Hepatocyte (in vitro differentiated cells): ENCODE measurements around the gene MED15. TPM values are rescaled to one million over a fixed set of nuclear protein-coding genes. Genes with fewer than 3 reads are reported as not detected.

Experiments
- DNase-seq: peaks from one replicate; pipeline ENCODE4 v3.0.0-alpha.2; 2016; ENCODE audit warnings: low spot score
- H2AFZ ChIP-seq: fragments of 200-600 bp; sonication (generic); 2 replicates; pipeline ENCODE4 v1.6.0; 2016; ENCODE audit warnings: antibody characterized with exemption, mild to moderate bottlenecking
- H3K27ac ChIP-seq: fragments of 200-600 bp; sonication (generic); 2 replicates; pipeline ENCODE4 v1.5.1; 2016; ENCODE audit warnings: mild to moderate bottlenecking
- H3K27me3 ChIP-seq: fragments of 200-600 bp; sonication (generic); 2 replicates; pipeline ENCODE4 v1.6.1; 2016
- H3K36me3 ChIP-seq: fragments of 200-600 bp; sonication (generic); replicated peaks from 2 replicates; pipeline ENCODE4 v1.5.1; 2016; ENCODE audit warnings: low read depth; ENCODE audit not compliant: insufficient read depth
- H3K4me1 ChIP-seq: fragments of 200-600 bp; sonication (generic); 2 replicates; pipeline ENCODE4 v1.5.1; 2016; ENCODE audit warnings: mild to moderate bottlenecking, moderate library complexity; ENCODE audit not compliant: insufficient read depth
- H3K4me2 ChIP-seq: fragments of 200-600 bp; sonication (generic); 2 replicates; pipeline ENCODE4 v1.6.0; 2016
- H3K4me3 ChIP-seq: fragments of 200-600 bp; sonication (generic); 2 replicates; pipeline ENCODE4 v1.5.1; 2016; ENCODE audit warnings: mild to moderate bottlenecking
- H3K79me2 ChIP-seq: fragments of 200-600 bp; sonication (generic); 2 replicates; pipeline ENCODE4 v1.6.0; 2017; ENCODE audit warnings: mild to moderate bottlenecking
- H3K9me2 ChIP-seq: fragments of 200-600 bp; sonication (generic); replicated peaks from 2 replicates; pipeline ENCODE4 v1.6.0; 2017; ENCODE audit warnings: mild to moderate bottlenecking; ENCODE audit not compliant: insufficient read depth
- H3K9me3 ChIP-seq: fragments of 200-600 bp; sonication (generic); 2 replicates; pipeline ENCODE4 v1.5.1; 2016; ENCODE audit warnings: low read depth, mild to moderate bottlenecking
- H4K20me1 ChIP-seq: fragments of 200-600 bp; sonication (generic); 2 replicates; pipeline ENCODE4 v1.6.0; 2016; ENCODE audit warnings: mild to moderate bottlenecking; ENCODE audit not compliant: insufficient read depth, poor library complexity, severe bottlenecking
- EZH2 ChIP-seq: fragments of 200-600 bp; sonication (generic); IDR thresholded peaks from 2 replicates; pipeline ENCODE4 v1.6.1; 2016; ENCODE audit warnings: antibody characterized with exemption, mild to moderate bottlenecking, borderline replicate concordance
- EZH2phosphoT487 ChIP-seq: fragments of 200-600 bp; sonication (generic); IDR thresholded peaks from one replicate; pipeline ENCODE4 v1.6.1; 2018; ENCODE audit warnings: antibody characterized with exemption, mild to moderate bottlenecking, low read depth, moderate library complexity; ENCODE audit not compliant: unreplicated experiment, severe bottlenecking
- WGBS: methylation state at CpG from one replicate; pipeline ENCODE4 v1.1.6; 2016; ENCODE audit warnings: low lambda C conversion rate; ENCODE audit errors: missing lambda C conversion rate; 5-methylcytosine and 5-hydroxymethylcytosine counted together
- polyA plus RNA-seq: library from polyadenylated mRNA; unstranded; fragments of >200 nt; fragmentation: Nextera tagmentation; extraction: Ambion mirVana; gene quantifications from 2 replicates; pipeline ENCODE4 v1.2.1, GENCODE V29; 2016
- total RNA-seq: library from RNA; depleted of rRNA; stranded (reverse); fragments of >200 nt; gene quantifications from 2 replicates; pipeline ENCODE4 v1.2.3, GENCODE V29; 2014
- TF ChIP-seq, protein P1 (sequence below): fragments of 200-600 bp; sonication (generic); IDR thresholded peaks from 2 replicates; pipeline ENCODE4 v1.5.1; 2016; ENCODE audit warnings: antibody characterized with exemption, mild to moderate bottlenecking; ENCODE audit not compliant: poor library complexity

The MED15 gene
- total and polyA plus RNA-seq, 2 experiments from 2014 or later: 31.5 to 53.1 TPM

DNA sequence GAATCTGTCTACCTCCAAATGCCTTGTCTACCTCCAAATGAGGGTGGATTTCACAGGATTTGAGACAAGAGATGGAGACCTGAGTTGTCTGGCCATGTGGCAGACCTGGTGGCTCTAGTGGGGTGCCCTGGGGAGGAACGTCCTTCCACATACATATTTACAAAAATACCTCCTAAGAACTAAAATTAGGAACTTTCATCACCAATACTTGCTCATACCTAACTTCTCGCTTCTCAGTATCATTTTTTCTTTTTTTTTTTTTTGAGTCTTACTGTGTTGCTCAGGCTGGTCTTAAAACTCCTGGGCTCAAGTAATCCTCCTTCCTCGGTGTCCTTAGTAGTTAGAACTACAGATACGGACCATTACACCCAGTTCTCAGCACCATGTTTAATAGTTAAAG is 117.9 kb downstream of the MED15 start:
- Histone ChIP-seq H3K9me3 (no peaks in the 10 kb centered on the region), H4K20me1 (no peaks in the 10 kb centered on the region), H3K4me1 (no peaks in the 10 kb centered on the region), H3K36me3 (no peaks in the 10 kb centered on the region), H3K27ac (no peak overlapping the region), H2AFZ (no peak overlapping the region), H3K9me2 (no peaks in the 10 kb centered on the region), H3K79me2 (no peaks in the 10 kb centered on the region), H3K4me2 (no peak overlapping the region), H3K4me3 (no peak overlapping the region), H3K27me3 (no peaks in the 10 kb centered on the region)
- no peak for DNase-seq
- TF ChIP-seq EZH2phosphoT487 (no peak), EZH2 (no peak)
- TF ChIP-seq, protein P1, sequence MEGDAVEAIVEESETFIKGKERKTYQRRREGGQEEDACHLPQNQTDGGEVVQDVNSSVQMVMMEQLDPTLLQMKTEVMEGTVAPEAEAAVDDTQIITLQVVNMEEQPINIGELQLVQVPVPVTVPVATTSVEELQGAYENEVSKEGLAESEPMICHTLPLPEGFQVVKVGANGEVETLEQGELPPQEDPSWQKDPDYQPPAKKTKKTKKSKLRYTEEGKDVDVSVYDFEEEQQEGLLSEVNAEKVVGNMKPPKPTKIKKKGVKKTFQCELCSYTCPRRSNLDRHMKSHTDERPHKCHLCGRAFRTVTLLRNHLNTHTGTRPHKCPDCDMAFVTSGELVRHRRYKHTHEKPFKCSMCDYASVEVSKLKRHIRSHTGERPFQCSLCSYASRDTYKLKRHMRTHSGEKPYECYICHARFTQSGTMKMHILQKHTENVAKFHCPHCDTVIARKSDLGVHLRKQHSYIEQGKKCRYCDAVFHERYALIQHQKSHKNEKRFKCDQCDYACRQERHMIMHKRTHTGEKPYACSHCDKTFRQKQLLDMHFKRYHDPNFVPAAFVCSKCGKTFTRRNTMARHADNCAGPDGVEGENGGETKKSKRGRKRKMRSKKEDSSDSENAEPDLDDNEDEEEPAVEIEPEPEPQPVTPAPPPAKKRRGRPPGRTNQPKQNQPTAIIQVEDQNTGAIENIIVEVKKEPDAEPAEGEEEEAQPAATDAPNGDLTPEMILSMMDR: no peak
- 94% methylated on average over 4 of the region's 4 CpGs for WGBS

DNA sequence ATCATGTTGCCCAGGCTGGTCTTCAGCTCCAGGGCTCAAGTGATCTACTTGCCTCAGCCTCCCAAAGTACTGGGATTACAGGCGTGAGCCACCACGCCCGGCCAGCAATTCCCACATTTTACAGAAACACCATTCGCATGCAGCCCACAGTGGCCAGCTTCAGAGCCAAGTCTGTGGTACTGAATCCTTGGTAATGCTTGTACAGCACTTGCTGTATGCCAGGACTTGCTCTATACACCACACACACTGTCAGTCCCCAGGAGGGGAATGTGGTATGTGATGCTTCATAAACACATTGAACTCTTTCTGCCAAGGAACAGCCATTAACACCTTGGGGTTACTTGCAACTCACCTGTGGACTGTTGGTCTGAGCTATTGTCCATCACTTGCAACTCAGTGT is 119.4 kb downstream of the MED15 start:
- Histone ChIP-seq H3K27me3 (no peaks in the 10 kb centered on the region), H4K20me1 (no peaks in the 10 kb centered on the region), H3K4me1 (no peaks in the 10 kb centered on the region), H3K9me2 (no peaks in the 10 kb centered on the region), H3K9me3 (no peaks in the 10 kb centered on the region), H3K4me3 (no peak overlapping the region), H3K36me3 (no peaks in the 10 kb centered on the region), H3K27ac (no peak overlapping the region), H2AFZ (no peak overlapping the region), H3K79me2 (no peaks in the 10 kb centered on the region), H3K4me2 (no peak overlapping the region)
- no peak for DNase-seq
- TF ChIP-seq EZH2phosphoT487 (no peak), EZH2 (no peak)
- TF ChIP-seq, protein P1: no peak
- 95% methylated on average over 4 of the region's 4 CpGs for WGBS

DNA sequence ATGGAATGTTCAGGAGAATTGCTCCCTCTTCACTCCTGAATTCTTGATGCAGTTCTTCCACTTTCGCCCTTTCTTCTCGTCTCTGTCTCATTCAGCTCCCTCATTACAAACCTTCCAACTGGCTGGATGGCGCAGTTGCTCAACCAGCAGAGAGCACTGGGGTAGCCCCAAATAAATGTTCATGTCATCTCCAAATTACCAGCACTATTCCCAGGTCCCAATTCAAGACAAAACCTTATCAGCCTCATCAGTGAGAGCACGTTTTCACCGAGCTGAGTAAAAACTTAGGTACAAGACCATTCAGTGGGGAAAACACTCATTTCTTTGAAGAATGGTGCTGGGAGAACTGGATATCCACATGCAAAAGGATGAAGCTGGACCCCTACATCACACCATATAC is 120.0 kb downstream of the MED15 start:
- H4K20me1 ChIP-seq: no peaks in the 10 kb centered on the region
- WGBS: 89% methylated on average over 5 of the region's 5 CpGs
- no peaks in the 10 kb centered on the region for H3K36me3 ChIP-seq
- no peaks in the 10 kb centered on the region for H3K79me2 ChIP-seq
- H3K4me1 ChIP-seq: no peaks in the 10 kb centered on the region
- no peaks in the 10 kb centered on the region for H3K9me2 ChIP-seq
- H3K4me2 ChIP-seq: no peak overlapping the region
- TF ChIP-seq, protein P1: no peak
- no peak for TF ChIP-seq EZH2
- no peak for TF ChIP-seq EZH2phosphoT487
- H2AFZ ChIP-seq: no peak overlapping the region
- no peak overlapping the region for H3K27ac ChIP-seq
- H3K9me3 ChIP-seq: no peaks in the 10 kb centered on the region
- no peaks in the 10 kb centered on the region for H3K27me3 ChIP-seq
- no peak for DNase-seq
- H3K4me3 ChIP-seq: no peak overlapping the region
